D721Med (cell line): ENCODE data around the gene PIGZ.
A peak's percentile ranks its signal among the peaks of the same experiment; 100 is the strongest.

Experiments
- DNase-seq: peaks from one replicate; pipeline ENCODE4 v3.0.0; 2011; ENCODE audit warnings: low spot score; ENCODE audit not compliant: insufficient read length
- FAIRE-seq: peaks from 2 replicates; lab custom pipeline; 2011; peaks lifted over from hg19 to GRCh38; lab: Jason Lieb, UNC
- CTCF ChIP-seq: IDR thresholded peaks from 2 replicates; pipeline ENCODE4 v1.5.1; 2012; ENCODE audit warnings: mild to moderate bottlenecking, control low read depth; ENCODE audit not compliant: insufficient read depth; ENCODE audit errors: missing control alignments

The PIGZ gene

GRCh38 chr3:196938124-196938523 lies 30.5 kb downstream of the PIGZ start:
- DNase-seq (no peak), FAIRE-seq (no peak)
- no peak for TF ChIP-seq CTCF

- DNase-seq = no peak
- no peak for FAIRE-seq
- TF ChIP-seq CTCF = no peak
These were observed 32.3 kb downstream of the PIGZ start for GRCh38 chr3:196936288-196936687.

GRCh38 chr3:196932600-196932999 lies 36.0 kb downstream of the PIGZ start:
- no peak for FAIRE-seq
- DNase-seq = no peak
- TF ChIP-seq CTCF = no peak

GRCh38 chr3:196931828-196932587 lies 36.6 kb downstream of the PIGZ start:
- FAIRE-seq = no peak
- no peak for DNase-seq
- TF ChIP-seq CTCF = no peak

- TF ChIP-seq CTCF = no peak
- DNase-seq (no peak), FAIRE-seq (no peak)
These were observed 37.5 kb downstream of the PIGZ start for GRCh38 chr3:196931157-196931556.

- TF ChIP-seq CTCF = no peak
- no peak for DNase-seq
- no peak for FAIRE-seq
These were observed 40.8 kb downstream of the PIGZ start for GRCh38 chr3:196927571-196928453.

- DNase-seq (no peak), FAIRE-seq (peak; percentile 38)
- TF ChIP-seq CTCF = no peak
These were observed 47.9 kb downstream of the PIGZ start for GRCh38 chr3:196920733-196921132.
